Measurements from ENCODE around the gene CADPS2.
"Not testable (repeated sequence)": the region's sequence is repeated elsewhere in the genome, so short reads cannot be mapped to it uniquely, and the experiment has no call there.

CADPS2 gene

GRCh38 chr7:122702872-122703510 is 183.3 kb downstream of the CADPS2 start, which contains the start of gene RNF148:
RNF148 (minus strand) TSS chr7:122702922; CDS start chr7:122702750, 172 bp downstream.
- no peak for DNase-seq

DNA sequence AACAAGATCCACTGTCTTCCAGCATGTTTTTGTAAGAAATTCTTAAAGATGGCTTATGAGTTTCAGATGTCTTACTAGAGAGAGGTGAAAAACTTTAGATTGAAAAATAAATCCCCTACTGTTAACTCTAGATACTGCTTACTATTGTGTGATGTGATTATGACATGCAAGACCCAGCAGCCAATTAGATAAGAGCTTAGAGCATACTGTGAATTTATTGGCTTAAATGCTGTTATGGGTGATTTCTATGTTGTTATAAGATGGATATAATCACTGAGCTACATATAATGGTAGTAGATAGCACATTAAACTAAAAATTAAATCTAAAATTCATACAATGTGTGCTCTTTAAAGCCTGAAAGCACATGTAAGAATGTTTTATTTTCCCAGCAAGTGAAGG is 187.2 kb downstream of the CADPS2 start, which contains the start of gene RNF133:
TSS of gene RNF133 (minus strand) at position 101 of the 400 bp plus-strand sequence. CDS start 199 bp downstream, outside the sequence.
- DNase-seq = no peak

GRCh38 chr7:122695816-122696215 is 190.4 kb downstream of the CADPS2 start:
- DNase-seq = no peak

DNA sequence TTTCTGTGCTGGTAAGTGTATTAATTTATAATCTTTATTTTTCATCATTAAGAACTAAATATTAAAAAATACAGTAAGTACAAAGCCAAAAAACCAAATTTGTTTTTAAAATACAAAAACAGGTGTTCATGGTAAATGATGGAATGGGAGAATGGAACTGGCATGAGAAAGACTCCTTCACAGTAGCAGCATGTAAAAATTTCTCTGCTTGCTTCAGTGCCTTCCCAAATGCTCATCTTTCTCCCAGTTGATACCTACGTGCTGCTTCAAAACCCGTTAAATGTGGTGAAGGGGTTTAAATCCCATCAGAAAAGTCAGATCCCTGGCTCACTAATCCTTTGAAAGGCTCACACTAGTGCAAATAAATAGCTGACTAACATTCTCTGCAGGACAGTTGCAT is 191.6 kb downstream of the CADPS2 start:
- DNase-seq = no peak

- DNase-seq = no peak
These were observed 193.4 kb downstream of the CADPS2 start for GRCh38 chr7:122692769-122693309.

- DNase-seq = no peak
These were observed 194.6 kb downstream of the CADPS2 start for GRCh38 chr7:122691569-122692235.

DNA sequence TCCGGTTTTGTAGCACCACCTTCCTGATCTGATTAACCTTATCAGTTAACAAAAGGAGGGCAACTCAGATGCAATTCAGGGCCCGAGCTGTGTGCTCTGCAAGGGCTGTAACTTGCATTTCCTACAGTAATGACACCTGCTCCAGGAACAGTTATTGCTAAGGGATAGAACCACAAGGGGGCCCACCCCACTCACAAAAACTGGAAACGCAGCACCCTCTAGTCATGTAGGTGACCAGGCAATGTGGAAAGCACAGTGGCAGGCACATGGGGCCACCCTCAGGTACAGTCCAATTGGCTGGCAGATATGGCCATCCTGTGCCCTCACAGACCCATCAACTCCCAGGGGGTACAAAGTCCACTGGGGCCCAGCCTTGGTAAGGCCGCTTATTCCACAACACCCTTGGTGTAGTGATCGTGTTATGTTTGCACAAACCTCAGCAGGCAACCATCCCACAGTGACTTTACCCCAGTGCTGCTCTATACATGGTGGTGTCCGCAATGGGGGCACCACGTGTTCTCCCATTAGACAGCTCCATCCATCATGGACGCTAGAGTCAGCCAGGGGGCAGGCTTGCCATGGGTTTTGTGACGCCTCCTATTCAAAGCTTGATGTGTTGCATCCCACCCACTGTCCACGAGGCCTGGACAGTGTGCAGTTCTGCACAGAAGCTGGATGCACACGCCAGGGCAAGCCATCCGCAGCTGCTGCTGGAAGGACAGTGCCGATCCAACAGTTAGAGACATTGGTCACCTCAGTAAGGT is 196.7 kb downstream of the CADPS2 start:
- no peak for DNase-seq

GRCh38 chr7:122688400-122688998 is 197.8 kb downstream of the CADPS2 start:
- DNase-seq = no peak

GRCh38 chr7:122686360-122686878 is 199.8 kb downstream of the CADPS2 start:
- DNase-seq = no peak

DNA sequence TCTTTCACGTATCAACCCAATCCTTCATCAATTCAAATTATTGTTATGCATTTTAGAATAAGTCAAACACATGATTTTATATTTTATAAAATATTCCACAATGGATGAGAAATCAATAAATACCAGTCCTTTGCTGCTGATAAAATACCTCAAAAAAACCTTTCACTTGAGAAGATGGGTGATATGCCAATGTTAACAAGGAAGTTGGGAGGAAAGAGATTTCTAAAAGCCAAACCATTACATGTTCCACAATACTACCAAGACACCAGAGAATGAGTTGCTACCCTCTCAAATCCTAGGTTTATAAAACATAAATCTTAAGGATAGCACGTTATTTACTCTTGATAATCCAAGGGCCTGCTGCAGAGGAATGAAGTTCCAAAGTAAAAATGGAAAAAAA is 201.8 kb downstream of the CADPS2 start:
- DNase-seq = no peak

GRCh38 chr7:122682815-122683550 is 203.3 kb downstream of the CADPS2 start:
- DNase-seq = no peak

- not testable (repeated sequence) for DNase-seq
These were observed 205.1 kb downstream of the CADPS2 start for GRCh38 chr7:122681186-122681585.

DNA sequence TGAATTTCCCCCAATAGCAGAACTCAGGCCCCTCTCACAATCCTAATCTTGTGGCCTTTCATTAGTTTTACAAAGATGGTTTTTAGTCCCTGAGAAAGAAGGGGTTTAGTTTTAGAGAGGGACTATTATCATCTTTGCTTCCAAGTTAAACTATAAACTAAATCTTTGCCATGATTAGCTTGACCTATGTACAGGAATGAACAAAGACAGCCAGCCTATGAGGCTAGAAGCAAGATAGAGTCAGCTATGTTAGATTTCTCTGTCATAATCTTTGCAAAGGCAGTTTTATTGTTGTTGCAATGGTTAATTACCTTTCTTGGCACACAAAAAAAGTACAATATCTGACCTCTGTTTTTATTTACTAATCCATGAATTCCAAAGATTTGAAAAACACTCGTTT is 206.4 kb downstream of the CADPS2 start:
- no peak for DNase-seq

- peak; percentile 41 for DNase-seq
These were observed 207.0 kb downstream of the CADPS2 start for GRCh38 chr7:122679269-122679709.

GRCh38 chr7:122677149-122677548 is 209.1 kb downstream of the CADPS2 start:
- no peak for DNase-seq

DNA sequence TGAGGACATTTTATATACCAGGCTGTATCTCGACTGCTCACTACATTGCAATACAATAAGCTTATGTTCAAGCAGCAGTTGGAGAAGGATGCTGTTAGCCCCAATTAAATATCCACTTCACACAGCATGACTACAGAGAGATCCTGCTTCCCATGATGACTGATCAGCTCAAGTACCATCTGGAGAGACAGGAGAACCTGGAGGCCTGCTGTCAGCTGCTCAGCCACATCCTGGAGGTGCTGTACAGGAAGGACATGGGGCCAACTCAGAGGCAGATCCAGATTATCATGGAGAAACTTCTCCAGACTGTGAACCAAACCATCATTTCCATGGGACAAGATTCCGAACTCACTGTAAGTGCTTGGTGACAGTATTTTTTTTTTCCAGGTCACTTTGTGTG is 209.8 kb downstream of the CADPS2 start:
- peak; percentile 78 for DNase-seq

DNA sequence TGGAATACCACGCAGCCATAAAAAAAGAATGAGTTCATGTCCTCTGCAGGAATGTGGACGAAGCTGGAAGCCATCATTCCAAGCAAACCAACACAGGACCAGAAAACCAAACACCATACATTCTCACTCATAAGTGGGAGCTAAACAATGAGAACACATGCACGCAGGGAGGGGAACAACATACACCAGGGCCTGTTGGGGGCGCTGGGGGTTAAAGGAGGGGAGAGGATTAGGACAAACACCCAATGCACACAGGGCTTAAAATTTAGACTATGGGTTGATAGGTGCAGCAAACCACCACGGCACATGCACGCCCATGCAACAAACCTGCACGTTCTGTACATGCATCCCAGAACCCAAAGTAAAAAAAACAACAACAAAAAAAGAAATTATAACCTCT is 210.6 kb downstream of the CADPS2 start:
- DNase-seq = no peak

DNA sequence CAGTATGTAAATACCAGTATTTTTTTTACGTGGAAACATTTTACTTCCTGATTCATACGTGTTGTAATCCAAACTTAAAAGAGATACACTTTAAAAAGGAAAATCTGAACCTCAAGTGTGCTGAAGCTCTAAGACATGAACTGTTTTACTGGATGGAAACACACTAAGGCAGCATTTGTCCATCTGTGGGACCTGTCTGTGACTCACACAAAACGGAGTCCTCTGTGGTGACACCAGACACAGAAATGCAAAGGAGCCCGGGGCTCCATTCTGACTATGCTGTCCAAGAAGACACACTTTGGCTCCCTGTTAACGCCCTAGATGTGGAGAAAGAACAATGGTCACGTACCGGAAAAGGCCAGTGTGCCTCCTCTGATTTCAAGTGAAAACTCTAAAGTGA is 211.2 kb downstream of the CADPS2 start:
- DNase-seq = no peak

- peak; percentile 26 for DNase-seq
These were observed 211.8 kb downstream of the CADPS2 start for GRCh38 chr7:122674502-122674901.

GRCh38 chr7:122673951-122674350 is 212.3 kb downstream of the CADPS2 start:
- DNase-seq = no peak

DNA sequence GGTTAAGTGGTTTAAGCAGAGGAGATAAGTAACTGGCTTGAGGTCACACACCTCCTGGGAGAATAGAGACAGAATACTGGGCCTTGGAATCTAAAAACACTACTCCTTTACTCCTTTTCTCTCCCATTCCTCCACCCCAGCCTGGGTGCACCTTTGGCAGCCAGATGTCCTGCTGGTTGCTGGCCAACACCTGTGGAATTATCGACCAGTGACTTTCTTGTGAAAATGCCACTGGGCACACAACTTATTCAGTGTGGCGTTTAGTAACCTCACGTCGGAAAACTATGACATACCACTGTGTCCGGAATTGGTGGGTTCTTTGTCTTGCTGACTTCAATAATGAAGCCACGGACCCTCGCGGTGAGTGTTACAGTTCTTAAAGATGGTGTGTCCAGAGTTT is 213.7 kb downstream of the CADPS2 start:
- DNase-seq = no peak

- DNase-seq = no peak
These were observed 222.5 kb downstream of the CADPS2 start for GRCh38 chr7:122663733-122664132.

Measured in NCI-H345 (cell line).